Muscle layer of colon (tissue), 2 donors: Measurements from ENCODE around the gene SNAP29.
A peak's percentile ranks its signal among the peaks of the same experiment; 100 is the strongest.
"Not testable (repeated sequence)": the region's sequence is repeated elsewhere in the genome, so short reads cannot be mapped to it uniquely, and the experiment has no call there.

Experiments
- H3K27ac ChIP-seq: one replicate; pipeline ENCODE4 v1.7.0; 2013; ENCODE audit warnings: low read depth, mild to moderate bottlenecking, low read length, moderate library complexity
- H3K27me3 ChIP-seq, 2 donors: one replicate each; pipeline ENCODE4 v1.7.0; 2013; ENCODE audit warnings: low read length in 2 of 2, mild to moderate bottlenecking in 2 of 2; ENCODE audit not compliant: insufficient read depth in 2 of 2, control insufficient read depth in 1 of 2
- H3K36me3 ChIP-seq: one replicate; pipeline ENCODE4 v1.7.0; 2013; ENCODE audit warnings: mild to moderate bottlenecking, low read length; ENCODE audit not compliant: insufficient read depth
- H3K4me1 ChIP-seq: one replicate; pipeline ENCODE4 v1.7.0; 2013; ENCODE audit warnings: mild to moderate bottlenecking, low read length; ENCODE audit not compliant: insufficient read depth
- H3K4me3 ChIP-seq, 2 donors: one replicate each; pipeline ENCODE4 v1.7.0; 2013; ENCODE audit warnings: low read length in 2 of 2, low read depth in 1 of 2, mild to moderate bottlenecking in 1 of 2, moderate library complexity in 1 of 2
- H3K9ac ChIP-seq: one replicate; pipeline ENCODE4 v1.7.0; 2013; ENCODE audit warnings: low read length
- H3K9me3 ChIP-seq: one replicate; pipeline ENCODE4 v1.7.0; 2013; ENCODE audit warnings: mild to moderate bottlenecking, low read length
- donor health status: abdominal sarcoma.
- donor health status: Adenocarcinoma of cecum.

The SNAP29 gene

DNA sequence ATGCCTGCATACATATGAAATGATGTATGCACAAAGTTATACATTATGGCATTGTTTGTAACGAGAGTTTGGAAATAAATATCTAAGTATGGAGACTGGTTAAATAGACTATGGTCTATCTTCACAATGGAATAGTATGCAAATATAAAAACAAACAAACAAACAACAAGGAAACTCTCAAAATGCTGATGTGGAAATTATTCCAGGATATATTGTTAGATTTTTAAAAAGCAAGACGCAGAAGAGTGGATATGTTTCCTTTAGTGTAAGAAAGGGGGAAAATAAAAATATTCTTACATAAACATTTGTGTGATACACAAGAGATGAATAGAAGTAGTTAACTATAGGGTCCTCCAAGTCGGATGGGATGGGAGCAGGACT, 47.6 kb downstream of the SNAP29 start:
- Histone ChIP-seq H3K9me3 (no peaks in the 10 kb centered on the region), H3K9ac (no peak overlapping the region), H3K4me1 (no peaks in the 10 kb centered on the region), H3K4me3 (no peak overlapping the region), H3K27me3 (no peaks in the 10 kb centered on the region), H3K36me3 (no peaks in the 10 kb centered on the region), H3K27ac (no peak overlapping the region)

- H3K9ac ChIP-seq, H3K4me1 ChIP-seq, H3K4me3 ChIP-seq, H3K9me3 ChIP-seq, H3K36me3 ChIP-seq, H3K27ac ChIP-seq, H3K27me3 ChIP-seq: not testable (repeated sequence)
These were observed 49.9 kb downstream of the SNAP29 start for GRCh38 chr22:20908717-20909116.

DNA sequence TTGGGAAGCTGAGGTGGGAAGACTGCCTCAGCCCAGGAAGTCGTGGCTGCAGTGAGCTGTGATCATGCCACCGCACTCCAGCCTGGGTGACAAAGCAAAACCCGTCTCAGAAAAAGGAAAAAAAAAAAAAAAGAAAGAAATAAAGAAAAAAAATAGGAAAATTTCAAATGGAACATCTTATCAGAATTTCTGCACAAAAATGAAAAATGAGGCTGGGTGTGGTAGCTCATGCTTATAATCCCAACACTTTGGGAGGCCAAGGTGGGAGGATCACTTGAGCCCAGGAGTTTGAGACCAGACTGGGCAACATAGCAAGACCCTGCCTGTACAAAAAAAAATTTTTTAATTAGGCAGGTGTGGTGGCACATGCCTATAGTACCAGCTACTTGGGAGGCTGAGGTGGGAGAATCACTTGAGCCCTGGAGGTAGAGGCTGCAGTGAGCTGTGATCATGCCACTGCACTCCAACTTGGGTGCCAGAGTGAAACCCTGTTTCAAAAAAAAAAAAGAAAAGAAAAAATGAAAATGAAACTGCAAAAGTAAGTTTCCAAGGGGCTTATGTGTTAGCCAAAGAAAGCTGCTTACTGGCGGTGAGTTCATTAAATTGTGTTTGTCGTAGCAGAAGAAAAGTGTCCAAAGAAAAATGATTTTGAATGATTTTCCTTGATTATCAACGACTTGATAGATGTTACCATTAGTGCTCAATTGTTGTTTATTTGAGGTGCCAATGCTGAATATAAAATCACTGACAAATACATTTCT, 50.9 kb downstream of the SNAP29 start:
- Histone ChIP-seq H3K36me3 (no peaks in the 10 kb centered on the region), H3K4me3 (no peak overlapping the region), H3K4me1 (no peaks in the 10 kb centered on the region), H3K9me3 (no peaks in the 10 kb centered on the region), H3K27me3 (no peaks in the 10 kb centered on the region), H3K9ac (no peak overlapping the region), H3K27ac (no peak overlapping the region)

DNA sequence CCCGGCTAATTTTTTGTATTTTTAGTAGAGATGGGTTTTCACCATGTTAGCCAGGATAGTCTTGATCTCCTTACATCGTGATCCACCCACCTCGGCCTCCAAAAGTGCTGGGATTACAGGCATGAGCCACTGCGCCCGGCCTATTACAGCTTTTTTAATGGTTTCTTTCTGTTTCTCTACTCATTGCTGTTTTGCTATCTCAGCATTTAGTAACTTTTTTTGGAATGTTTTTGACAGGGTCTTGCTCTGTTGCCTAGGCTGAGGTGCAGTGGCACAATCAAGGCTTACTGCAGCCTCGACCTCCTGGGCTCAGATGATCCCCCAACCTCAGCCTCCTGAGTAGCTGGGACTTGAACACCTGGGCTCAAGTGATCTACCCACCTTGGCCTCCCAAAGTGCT, 53.7 kb downstream of the SNAP29 start:
- Histone ChIP-seq H3K4me3 (no peak overlapping the region), H3K9me3 (no peaks in the 10 kb centered on the region), H3K9ac (no peak overlapping the region), H3K4me1 (no peaks in the 10 kb centered on the region), H3K36me3 (no peaks in the 10 kb centered on the region), H3K27ac (no peak overlapping the region), H3K27me3 (no peaks in the 10 kb centered on the region)

DNA sequence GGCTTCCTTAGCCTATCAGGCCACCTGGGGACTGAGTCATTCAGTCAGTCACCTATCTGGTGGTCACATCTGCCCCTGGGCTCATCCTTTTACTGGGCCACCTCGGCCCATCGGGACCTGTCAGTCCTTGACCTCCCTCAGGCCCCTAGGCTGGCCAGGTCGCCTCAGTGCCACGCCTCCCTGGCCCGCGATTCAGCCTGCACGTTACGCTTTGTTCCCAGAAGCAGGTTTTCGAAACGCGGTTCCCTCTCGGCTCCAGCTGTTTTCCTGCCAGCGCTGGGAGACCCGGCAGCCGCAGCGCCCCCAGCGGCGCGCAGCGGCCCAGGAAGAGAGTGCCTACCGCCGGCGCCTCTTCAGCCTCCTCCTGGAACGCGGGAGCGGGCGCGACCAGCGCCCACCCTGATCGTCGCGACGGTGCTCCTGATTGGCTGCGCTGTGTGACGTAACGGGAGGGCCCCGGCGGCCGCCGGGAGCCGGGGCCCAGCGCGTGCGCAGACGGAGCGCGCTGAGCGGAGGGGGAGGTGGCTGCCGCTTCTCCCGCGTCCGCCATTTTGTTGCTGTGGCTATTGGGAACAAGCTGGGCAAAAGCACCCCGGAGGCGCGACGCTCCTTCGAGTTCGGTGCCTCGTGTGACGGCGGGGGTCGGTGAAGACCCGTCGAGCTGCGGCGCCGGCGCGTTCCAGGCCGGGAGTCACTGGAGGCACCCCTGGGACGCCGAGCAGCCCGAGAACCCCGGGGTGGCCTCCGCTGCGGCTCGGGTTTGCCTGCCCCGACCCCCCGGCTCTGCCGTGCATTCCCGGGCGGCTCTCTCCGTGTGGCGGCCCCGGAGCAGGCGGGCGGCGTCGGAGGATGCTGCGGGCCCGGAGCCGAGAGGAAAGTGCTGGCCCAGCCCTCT, 58.4 kb downstream of the SNAP29 start, which contains the start of gene CRKL:
Gene CRKL (plus strand): TSS at position 492 of the 895 bp plus-strand sequence. CDS start 528 bp downstream, outside the sequence.
- Histone ChIP-seq H3K9ac (peak within 1 kb of the TSS; percentile 87), H3K36me3 (no peaks in the 10 kb centered on the region), H3K27me3 (no peaks in the 10 kb centered on the region), H3K9me3 (no peaks in the 10 kb centered on the region), H3K4me3 (peak within 1 kb of the TSS; percentile 77 to 97), H3K4me1 (peaks cover 14% of the 10 kb centered on the region), H3K27ac (peak within 1 kb of the TSS; percentile 98)

GRCh38 chr22:20918663-20919218, 59.9 kb downstream of the SNAP29 start:
- Histone ChIP-seq H3K27ac (peak overlapping the region; percentile 63), H3K9ac (peak overlapping the region; percentile 83), H3K4me1 (peaks cover 14% of the 10 kb centered on the region), H3K36me3 (no peaks in the 10 kb centered on the region), H3K9me3 (no peaks in the 10 kb centered on the region), H3K4me3 (peak overlapping the region; percentile 77 to 97), H3K27me3 (no peaks in the 10 kb centered on the region)

GRCh38 chr22:20919718-20920117, 60.9 kb downstream of the SNAP29 start:
- Histone ChIP-seq H3K4me3 (peak overlapping the region; percentile 41 to 52), H3K36me3 (no peaks in the 10 kb centered on the region), H3K9ac (no peak overlapping the region), H3K27me3 (no peaks in the 10 kb centered on the region), H3K4me1 (peaks cover 14% of the 10 kb centered on the region), H3K9me3 (no peaks in the 10 kb centered on the region), H3K27ac (peak overlapping the region; percentile 63)

DNA sequence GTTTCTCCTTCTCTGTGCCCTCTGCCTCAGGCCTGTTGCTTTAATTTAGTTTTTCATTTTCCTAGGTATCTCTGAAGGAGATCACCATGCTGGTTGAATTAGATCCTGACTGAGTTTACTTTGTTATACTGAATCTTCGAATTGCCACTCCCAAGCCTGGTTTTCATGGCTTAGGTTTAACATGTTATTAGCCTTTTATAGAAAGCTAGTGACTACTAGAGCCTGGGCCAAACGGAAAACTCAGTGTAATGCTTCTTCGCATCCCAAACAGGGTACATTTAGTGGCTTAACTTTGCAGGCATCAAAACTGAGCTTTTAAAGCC, 62.0 kb downstream of the SNAP29 start:
- no peak overlapping the region for H3K9ac ChIP-seq
- no peaks in the 10 kb centered on the region for H3K27me3 ChIP-seq
- H3K4me1 ChIP-seq = peaks cover 19% of the 10 kb centered on the region
- no peaks in the 10 kb centered on the region for H3K36me3 ChIP-seq
- peak overlapping the region; percentile 44 for H3K27ac ChIP-seq
- peak overlapping the region in 1 of 2 donors; percentile 52 for H3K4me3 ChIP-seq
- no peaks in the 10 kb centered on the region for H3K9me3 ChIP-seq

GRCh38 chr22:20922141-20922751, 63.4 kb downstream of the SNAP29 start:
- no peak overlapping the region for H3K9ac ChIP-seq
- H3K9me3 ChIP-seq = no peaks in the 10 kb centered on the region
- H3K27me3 ChIP-seq = no peaks in the 10 kb centered on the region
- H3K4me3 ChIP-seq = no peak overlapping the region
- H3K36me3 ChIP-seq = no peaks in the 10 kb centered on the region
- H3K27ac ChIP-seq = no peak overlapping the region
- peaks cover 26% of the 10 kb centered on the region for H3K4me1 ChIP-seq

- H3K4me1 ChIP-seq = peaks cover 12% of the 10 kb centered on the region
- no peak overlapping the region for H3K27ac ChIP-seq
- no peaks in the 10 kb centered on the region for H3K9me3 ChIP-seq
- no peaks in the 10 kb centered on the region for H3K27me3 ChIP-seq
- H3K36me3 ChIP-seq = no peaks in the 10 kb centered on the region
- no peak overlapping the region for H3K9ac ChIP-seq
- H3K4me3 ChIP-seq = no peak overlapping the region
These were observed 67.4 kb downstream of the SNAP29 start for GRCh38 chr22:20926243-20926642.

DNA sequence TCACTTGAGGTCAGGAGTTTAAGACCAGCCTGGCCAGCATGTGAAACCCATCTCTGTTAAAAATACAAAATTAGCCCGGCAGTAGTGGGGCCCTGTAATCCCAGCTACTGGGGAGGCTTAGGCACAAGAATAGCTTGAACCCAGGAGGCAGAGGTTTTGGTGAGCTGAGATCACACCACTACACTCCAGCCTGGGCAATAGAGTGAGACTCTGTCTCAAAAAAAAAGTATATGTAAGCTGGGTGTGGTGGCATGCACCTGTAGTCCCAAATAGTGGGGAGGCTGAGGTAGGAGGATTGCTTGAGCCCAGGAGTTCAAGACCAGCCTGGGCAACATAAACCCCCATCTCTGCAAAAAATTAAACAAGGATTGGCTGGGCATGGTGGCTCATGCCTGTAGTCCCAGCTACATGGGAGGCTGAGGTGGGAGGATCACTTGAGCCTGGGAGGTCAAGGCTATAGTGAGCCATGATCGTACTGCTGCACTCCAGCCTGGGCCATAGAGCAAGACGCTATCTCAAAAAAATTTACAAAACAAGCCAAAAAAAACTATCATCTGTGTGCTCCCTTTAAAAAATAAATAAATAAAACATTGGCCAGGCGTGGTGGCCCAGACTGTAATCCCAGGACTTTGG, 69.2 kb downstream of the SNAP29 start:
- H3K9ac ChIP-seq = no peak overlapping the region
- H3K36me3 ChIP-seq = no peaks in the 10 kb centered on the region
- no peaks in the 10 kb centered on the region for H3K9me3 ChIP-seq
- H3K4me1 ChIP-seq = peaks cover 12% of the 10 kb centered on the region
- no peak overlapping the region for H3K27ac ChIP-seq
- H3K4me3 ChIP-seq = no peak overlapping the region
- no peaks in the 10 kb centered on the region for H3K27me3 ChIP-seq
